ENCODE results near the gene INHBB.

DNA sequence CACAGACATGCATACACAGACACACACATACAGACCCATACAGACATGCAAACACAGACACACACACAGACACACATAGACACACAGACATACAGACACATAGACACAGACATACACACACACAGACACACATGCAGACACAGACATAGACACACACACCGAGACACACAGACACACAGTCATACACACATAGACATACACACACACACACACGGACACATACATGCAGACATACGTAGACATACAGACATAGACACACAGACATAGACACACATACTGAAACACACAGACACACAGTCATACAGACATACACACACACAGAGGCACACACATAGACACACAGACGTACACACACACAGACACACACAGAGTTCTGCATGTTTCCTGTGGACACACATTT lies 26.9 kb downstream of the INHBB start:
- TF ChIP-seq, protein P1, sequence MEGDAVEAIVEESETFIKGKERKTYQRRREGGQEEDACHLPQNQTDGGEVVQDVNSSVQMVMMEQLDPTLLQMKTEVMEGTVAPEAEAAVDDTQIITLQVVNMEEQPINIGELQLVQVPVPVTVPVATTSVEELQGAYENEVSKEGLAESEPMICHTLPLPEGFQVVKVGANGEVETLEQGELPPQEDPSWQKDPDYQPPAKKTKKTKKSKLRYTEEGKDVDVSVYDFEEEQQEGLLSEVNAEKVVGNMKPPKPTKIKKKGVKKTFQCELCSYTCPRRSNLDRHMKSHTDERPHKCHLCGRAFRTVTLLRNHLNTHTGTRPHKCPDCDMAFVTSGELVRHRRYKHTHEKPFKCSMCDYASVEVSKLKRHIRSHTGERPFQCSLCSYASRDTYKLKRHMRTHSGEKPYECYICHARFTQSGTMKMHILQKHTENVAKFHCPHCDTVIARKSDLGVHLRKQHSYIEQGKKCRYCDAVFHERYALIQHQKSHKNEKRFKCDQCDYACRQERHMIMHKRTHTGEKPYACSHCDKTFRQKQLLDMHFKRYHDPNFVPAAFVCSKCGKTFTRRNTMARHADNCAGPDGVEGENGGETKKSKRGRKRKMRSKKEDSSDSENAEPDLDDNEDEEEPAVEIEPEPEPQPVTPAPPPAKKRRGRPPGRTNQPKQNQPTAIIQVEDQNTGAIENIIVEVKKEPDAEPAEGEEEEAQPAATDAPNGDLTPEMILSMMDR (conservative IDR thresholded peaks at IDR 0.05; ENCODE audit: low read depth, low read length), result no peak
- no peak for TF ChIP-seq EZH2 (IDR thresholded peaks at IDR 0.05; ENCODE audit: low read length, unreplicated experiment)
